PC-9 (cell line): ENCODE data around the gene NISCH. TPM values are rescaled to one million over a fixed set of nuclear protein-coding genes. Genes with fewer than 3 reads are reported as not detected.

Experiments used
- BruUV-seq: library from RNA; stranded (reverse); fragments of 400-500 nt; replicated peaks from 2 replicates; lab custom pipeline; 2021; lab: Mats Ljungman, UMichigan
- CTCF ChIA-PET: fragments of 300-600 bp; sonication (Branson Sonifier 250); formaldehyde crosslinking; loops from one replicate; lab custom pipeline; 2022; ENCODE audit warnings: antibody characterized with exemption; lab: Charles Lee
- POLR2A ChIA-PET: fragments of 300-600 bp; sonication (Branson Sonifier 250); formaldehyde crosslinking; loops from one replicate; lab custom pipeline; 2022; ENCODE audit warnings: antibody characterized with exemption; ENCODE audit not compliant: unreplicated experiment; lab: Charles Lee
- DNase-seq, 2 experiments: peaks; one replicate each; pipeline versions ENCODE4 v3.0.0 to v3.0.0-alpha.2; 2015 to 2022; ENCODE audit warnings: mixed read lengths in 1 of 2
- H2AFZ ChIP-seq: fragments of 200-600 bp; sonication (generic); 2 replicates; pipeline ENCODE4 v1.8.1; 2017; ENCODE audit warnings: antibody characterized with exemption
- H3F3A ChIP-seq: fragments of 200-600 bp; sonication (generic); 2 replicates; pipeline ENCODE4 v1.8.1; 2017; ENCODE audit warnings: antibody characterized with exemption, mild to moderate bottlenecking, low read depth; ENCODE audit not compliant: insufficient read depth
- H3K27ac ChIP-seq: fragments of 200-600 bp; sonication (generic); 2 replicates; pipeline ENCODE4 v1.6.1; 2016; ENCODE audit warnings: mixed run types
- H3K27me3 ChIP-seq: fragments of 200-600 bp; sonication (generic); 2 replicates; pipeline ENCODE4 v1.6.1; 2016; ENCODE audit warnings: low read depth, mixed run types; ENCODE audit not compliant: insufficient read depth
- H3K36me3 ChIP-seq: fragments of 200-600 bp; sonication (generic); 2 replicates; pipeline ENCODE4 v1.6.1; 2016; ENCODE audit warnings: low read depth, mixed run types
- H3K4me1 ChIP-seq: fragments of 200-600 bp; sonication (generic); replicated peaks from 2 replicates; pipeline ENCODE4 v1.6.1; 2016; ENCODE audit warnings: mixed run types; ENCODE audit not compliant: insufficient read depth
- H3K4me2 ChIP-seq: fragments of 200-600 bp; sonication (generic); 2 replicates; pipeline ENCODE4 v1.6.1; 2017; ENCODE audit warnings: mixed run types
- H3K4me3 ChIP-seq: fragments of 200-600 bp; sonication (generic); 2 replicates; pipeline ENCODE4 v1.6.1; 2016; ENCODE audit warnings: mixed run types
- H3K79me2 ChIP-seq: fragments of 200-600 bp; sonication (generic); 2 replicates; pipeline ENCODE4 v1.6.1; 2017; ENCODE audit warnings: low read depth, mixed run types
- H3K9me2 ChIP-seq: fragments of 200-600 bp; sonication (generic); 2 replicates; pipeline ENCODE4 v1.8.1; 2017; ENCODE audit warnings: mild to moderate bottlenecking; ENCODE audit not compliant: insufficient read depth
- H3K9me3 ChIP-seq: fragments of 200-600 bp; sonication (generic); 2 replicates; pipeline ENCODE4 v1.8.1; 2016; ENCODE audit warnings: low read depth; ENCODE audit not compliant: insufficient read depth
- H4K20me1 ChIP-seq: fragments of 200-600 bp; sonication (generic); 2 replicates; pipeline ENCODE4 v1.8.1; 2017; ENCODE audit not compliant: insufficient read depth
- EZH2 ChIP-seq: fragments of 200-600 bp; sonication (generic); IDR thresholded peaks from 2 replicates; pipeline ENCODE4 v1.8.0; 2017; ENCODE audit warnings: antibody characterized with exemption, low read depth
- intact Hi-C: fragments of 100-400 bp; cut with micrococcal nuclease; formaldehyde crosslinking; loops from one replicate; pipeline ENCODE4 v1.10.0; 2022; ENCODE audit not compliant: unreplicated experiment
- total RNA-seq: library from RNA; stranded (reverse); gene quantifications from 2 replicates; pipeline ENCODE4 v1.2.3, GENCODE V29; 2021
- TF ChIP-seq, protein P1 (sequence below): fragments of 200-600 bp; sonication (generic); conservative IDR thresholded peaks from 2 replicates; pipeline ENCODE4 v1.6.1; 2017; ENCODE audit warnings: mixed run types, antibody characterized with exemption, mild to moderate bottlenecking, moderate library complexity

Gene NISCH
- total RNA-seq, 1 experiment from 2014 or later: 66.1 TPM

DNA sequence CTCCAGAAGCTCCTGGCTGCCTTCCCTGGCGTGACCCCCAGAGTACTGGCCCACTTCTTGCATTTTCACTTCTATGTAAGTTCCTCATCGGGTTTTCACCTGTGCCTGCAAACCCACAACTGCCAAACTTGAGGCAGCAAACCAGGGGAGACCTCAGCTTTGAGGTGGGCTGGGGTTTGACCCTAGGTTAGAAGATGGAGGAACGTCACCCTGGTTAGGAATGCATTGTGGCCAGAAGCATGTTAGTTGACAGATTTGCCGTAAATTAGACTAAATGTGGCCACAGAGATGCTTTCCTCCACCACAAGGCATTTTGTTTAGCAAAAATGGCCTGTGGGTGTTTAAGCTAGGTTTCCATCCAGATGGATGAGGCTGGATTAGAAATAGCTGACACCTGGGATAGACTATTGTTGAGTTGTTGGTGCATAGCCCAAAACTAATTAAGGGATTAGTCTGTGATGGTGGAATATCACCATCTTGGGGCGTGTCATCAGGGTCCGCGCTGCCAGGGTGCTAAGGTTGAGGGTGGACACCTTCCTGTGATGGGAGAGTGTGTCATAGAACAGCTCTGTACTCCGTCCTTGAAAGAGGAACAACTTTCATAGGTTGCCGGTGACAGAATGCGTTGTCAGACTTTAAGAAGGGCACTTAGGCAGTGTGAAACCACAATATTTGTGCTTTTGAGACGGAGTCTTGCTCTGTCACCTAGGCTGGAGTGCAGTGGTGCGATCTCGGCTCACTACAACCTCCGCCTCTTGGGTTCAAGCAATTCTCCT is 3.6 kb downstream of the NISCH start:
- no peaks in the 10 kb centered on the region for H3K27me3 ChIP-seq
- H3K9me3 ChIP-seq: no peaks in the 10 kb centered on the region
- no peak overlapping the region for H3K4me3 ChIP-seq
- no peak overlapping the region for H3K27ac ChIP-seq
- no peak overlapping the region for H3K4me2 ChIP-seq
- TF ChIP-seq, protein P1, sequence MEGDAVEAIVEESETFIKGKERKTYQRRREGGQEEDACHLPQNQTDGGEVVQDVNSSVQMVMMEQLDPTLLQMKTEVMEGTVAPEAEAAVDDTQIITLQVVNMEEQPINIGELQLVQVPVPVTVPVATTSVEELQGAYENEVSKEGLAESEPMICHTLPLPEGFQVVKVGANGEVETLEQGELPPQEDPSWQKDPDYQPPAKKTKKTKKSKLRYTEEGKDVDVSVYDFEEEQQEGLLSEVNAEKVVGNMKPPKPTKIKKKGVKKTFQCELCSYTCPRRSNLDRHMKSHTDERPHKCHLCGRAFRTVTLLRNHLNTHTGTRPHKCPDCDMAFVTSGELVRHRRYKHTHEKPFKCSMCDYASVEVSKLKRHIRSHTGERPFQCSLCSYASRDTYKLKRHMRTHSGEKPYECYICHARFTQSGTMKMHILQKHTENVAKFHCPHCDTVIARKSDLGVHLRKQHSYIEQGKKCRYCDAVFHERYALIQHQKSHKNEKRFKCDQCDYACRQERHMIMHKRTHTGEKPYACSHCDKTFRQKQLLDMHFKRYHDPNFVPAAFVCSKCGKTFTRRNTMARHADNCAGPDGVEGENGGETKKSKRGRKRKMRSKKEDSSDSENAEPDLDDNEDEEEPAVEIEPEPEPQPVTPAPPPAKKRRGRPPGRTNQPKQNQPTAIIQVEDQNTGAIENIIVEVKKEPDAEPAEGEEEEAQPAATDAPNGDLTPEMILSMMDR: no peak
- TF ChIP-seq EZH2: no peak
- H3K36me3 ChIP-seq: no peaks in the 10 kb centered on the region
- BruUV-seq: TSS peak; percentile 11
- ChIA-PET POLR2A (no interaction called here), CTCF (no interaction called here)
- no peak for DNase-seq
- no peaks in the 10 kb centered on the region for H3K9me2 ChIP-seq
- H3K79me2 ChIP-seq: peaks cover 8% of the 10 kb centered on the region; the same call in 1 of the 2 replicates
- H4K20me1 ChIP-seq: no peaks in the 10 kb centered on the region
- peaks cover 11% of the 10 kb centered on the region; the same call in 1 of the 2 replicates for H3F3A ChIP-seq
- no peak overlapping the region for H2AFZ ChIP-seq
- intact Hi-C loops: no loop called here
- H3K4me1 ChIP-seq: peaks cover 12% of the 10 kb centered on the region

DNA sequence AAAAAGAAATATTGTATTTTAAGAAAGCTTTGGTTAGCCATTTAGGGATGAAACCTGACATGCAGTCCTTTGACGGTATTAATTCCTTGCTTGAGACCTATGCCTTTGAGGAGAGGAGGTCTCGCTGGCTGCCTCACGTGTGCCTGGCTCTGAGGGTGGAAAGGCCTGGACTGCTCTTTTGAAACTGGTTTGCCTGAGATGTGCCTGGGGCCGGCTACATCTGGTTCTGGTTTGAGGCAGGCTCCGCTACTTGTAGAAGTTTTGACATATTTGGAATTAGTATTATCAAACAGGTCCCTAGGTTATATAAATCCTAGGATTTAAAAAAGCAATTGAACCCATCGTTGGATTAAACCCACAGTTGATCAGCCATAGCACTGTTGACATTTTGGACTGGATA is 6.5 kb downstream of the NISCH start:
- H3K79me2 ChIP-seq: no peaks in the 10 kb centered on the region; the same call in 1 of the 2 replicates

DNA sequence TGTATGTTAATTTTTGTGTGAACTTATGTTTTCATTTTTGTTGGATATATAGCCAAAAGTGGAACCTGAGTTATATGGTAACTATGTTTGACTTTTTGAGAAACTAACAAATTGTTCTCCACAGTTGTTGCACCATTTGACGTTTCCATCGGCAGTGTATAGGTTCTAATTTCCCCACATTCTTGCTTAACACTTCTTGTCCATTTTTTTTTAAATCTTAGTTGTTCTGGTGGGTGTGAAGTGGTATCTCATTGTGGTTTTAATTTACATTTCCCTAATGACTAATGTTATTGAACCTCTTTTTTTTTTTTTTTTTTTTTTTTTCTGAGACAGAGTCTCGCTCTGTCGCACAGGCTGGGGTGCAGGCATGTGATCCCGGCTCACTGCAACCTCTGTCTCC is 8.0 kb downstream of the NISCH start:
- CTCF ChIA-PET: no interaction called here
- Histone ChIP-seq H4K20me1 (no peaks in the 10 kb centered on the region), H3K36me3 (no peaks in the 10 kb centered on the region), H2AFZ (no peak overlapping the region), H3K9me3 (no peaks in the 10 kb centered on the region), H3K27ac (no peak overlapping the region), H3K79me2 (no peaks in the 10 kb centered on the region), H3F3A (no peaks in the 10 kb centered on the region; the same call in 1 of the 2 replicates), H3K4me2 (no peak overlapping the region), H3K4me1 (no peaks in the 10 kb centered on the region), H3K4me3 (no peak overlapping the region), H3K9me2 (no peaks in the 10 kb centered on the region), H3K27me3 (no peaks in the 10 kb centered on the region)
- no TSS peak for BruUV-seq
- POLR2A ChIA-PET: no interaction called here
- DNase-seq: no peak
- TF ChIP-seq, protein P1: no peak
- no peak for TF ChIP-seq EZH2
- intact Hi-C loops: no loop called here

More for the DNA sequence above, 6.5 kb downstream of the NISCH start:
- BruUV-seq: no TSS peak
- H3K4me2 ChIP-seq: no peak overlapping the region
- H3K36me3 ChIP-seq: no peaks in the 10 kb centered on the region
- no peaks in the 10 kb centered on the region for H3K4me1 ChIP-seq
- TF ChIP-seq, protein P1: no peak
- no peak for TF ChIP-seq EZH2
- ChIA-PET POLR2A (no interaction called here), CTCF (no interaction called here)
- H3K4me3 ChIP-seq: no peak overlapping the region
- H3K9me2 ChIP-seq: no peaks in the 10 kb centered on the region
- H3K27me3 ChIP-seq: no peaks in the 10 kb centered on the region
- H2AFZ ChIP-seq: no peak overlapping the region
- H3K27ac ChIP-seq: no peak overlapping the region
- no peaks in the 10 kb centered on the region for H3K9me3 ChIP-seq
- H4K20me1 ChIP-seq: no peaks in the 10 kb centered on the region
- no peak for DNase-seq
- no peaks in the 10 kb centered on the region; the same call in 1 of the 2 replicates for H3F3A ChIP-seq
- intact Hi-C loops: no loop called here
